GM23338 (cell line): Measurements from ENCODE around the gene MYO15B.

ENCODE experiments used
- CREB1 ChIP-seq: fragments of 250-450 bp; sonication (Bioruptor Pico); IDR thresholded peaks from 2 replicates; pipeline ENCODE4 v1.5.0; 2020; ENCODE audit warnings: low read depth, mild to moderate bottlenecking, moderate library complexity
- ETS1 ChIP-seq: IDR thresholded peaks from 2 replicates; pipeline ENCODE4 v1.6.1; 2016; ENCODE audit warnings: antibody characterized with exemption
- EZH2 ChIP-seq: fragments of 200-600 bp; sonication (generic); IDR thresholded peaks from one replicate; pipeline ENCODE4 v1.8.0; 2017; ENCODE audit warnings: antibody characterized with exemption, mild to moderate bottlenecking, low read depth; ENCODE audit not compliant: unreplicated experiment
- EZH2phosphoT487 ChIP-seq: fragments of 200-600 bp; sonication (generic); IDR thresholded peaks from one replicate; pipeline ENCODE4 v1.8.1; 2018; ENCODE audit warnings: antibody characterized with exemption; ENCODE audit not compliant: unreplicated experiment
- POLR2AphosphoS5 ChIP-seq: IDR thresholded peaks from 2 replicates; pipeline ENCODE4 v1.6.1; 2016; ENCODE audit warnings: antibody characterized with exemption, low read depth
- REST ChIP-seq: IDR thresholded peaks from one replicate; pipeline ENCODE4 v1.6.1; 2018; ENCODE audit warnings: antibody characterized with exemption; ENCODE audit not compliant: unreplicated experiment
- STAT1 ChIP-seq: IDR thresholded peaks from one replicate; pipeline ENCODE4 v1.6.1; 2016; ENCODE audit warnings: antibody characterized with exemption; ENCODE audit not compliant: unreplicated experiment
- ZNF331 ChIP-seq: fragments of 250-450 bp; sonication (Bioruptor Pico); IDR thresholded peaks from 2 replicates; pipeline ENCODE4 v1.5.0; 2020; ENCODE audit warnings: low read depth, mild to moderate bottlenecking, moderate library complexity
- TF ChIP-seq, protein P1 (sequence below), 2 experiments: fragments of 200-600 bp in 1 of 2; sonication (generic) in 1 of 2; conservative IDR thresholded peaks; 2 replicates each; pipeline versions ENCODE4 v1.5.1 to v1.6.1; 2016 to 2017; ENCODE audit warnings: antibody characterized with exemption in 2 of 2, low read depth in 2 of 2, mild to moderate bottlenecking in 2 of 2, moderate library complexity in 1 of 2

GRCh38 chr17:75571885-75572215 is 15.8 kb upstream of the MYO15B start:
- TF ChIP-seq EZH2phosphoT487 (no peak), REST (no peak), EZH2 (no peak), ETS1 (no peak), ZNF331 (no peak), CREB1 (CRISPR knock-in tag) (no peak), POLR2AphosphoS5 (no peak), STAT1 (no peak)
- TF ChIP-seq, protein P1, sequence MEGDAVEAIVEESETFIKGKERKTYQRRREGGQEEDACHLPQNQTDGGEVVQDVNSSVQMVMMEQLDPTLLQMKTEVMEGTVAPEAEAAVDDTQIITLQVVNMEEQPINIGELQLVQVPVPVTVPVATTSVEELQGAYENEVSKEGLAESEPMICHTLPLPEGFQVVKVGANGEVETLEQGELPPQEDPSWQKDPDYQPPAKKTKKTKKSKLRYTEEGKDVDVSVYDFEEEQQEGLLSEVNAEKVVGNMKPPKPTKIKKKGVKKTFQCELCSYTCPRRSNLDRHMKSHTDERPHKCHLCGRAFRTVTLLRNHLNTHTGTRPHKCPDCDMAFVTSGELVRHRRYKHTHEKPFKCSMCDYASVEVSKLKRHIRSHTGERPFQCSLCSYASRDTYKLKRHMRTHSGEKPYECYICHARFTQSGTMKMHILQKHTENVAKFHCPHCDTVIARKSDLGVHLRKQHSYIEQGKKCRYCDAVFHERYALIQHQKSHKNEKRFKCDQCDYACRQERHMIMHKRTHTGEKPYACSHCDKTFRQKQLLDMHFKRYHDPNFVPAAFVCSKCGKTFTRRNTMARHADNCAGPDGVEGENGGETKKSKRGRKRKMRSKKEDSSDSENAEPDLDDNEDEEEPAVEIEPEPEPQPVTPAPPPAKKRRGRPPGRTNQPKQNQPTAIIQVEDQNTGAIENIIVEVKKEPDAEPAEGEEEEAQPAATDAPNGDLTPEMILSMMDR (conservative IDR thresholded peaks at IDR 0.05; ENCODE audit: low read depth in 2 of 2), result no peak
